ENCODE results near the gene LHX4.

The LHX4 gene

GRCh38 chr1:180327089-180327488, 97.0 kb downstream of the LHX4 start:
- no peak for DNase-seq
